HG03095 (cell line): ENCODE data around the gene CENPP.

Source experiments
- ATAC-seq: cut with Tn5 transposase; IDR thresholded peaks from one replicate; pipeline ENCODE4 v1.9.1; 2021; ENCODE audit warnings: moderate library complexity; ENCODE audit not compliant: unreplicated experiment

CENPP gene

GRCh38 chr9:92668746-92669526, 343.2 kb downstream of the CENPP start:
- ATAC-seq = no peak

GRCh38 chr9:92669527-92669889, 343.8 kb downstream of the CENPP start:
- ATAC-seq = peak; percentile 8
